Esophagus (tissue), 2 donors: Measurements from ENCODE around the gene RNH1. TPM values are rescaled to one million over a fixed set of nuclear protein-coding genes. Genes with fewer than 3 reads are reported as not detected.

Experiments used
- H3K27ac ChIP-seq, 2 donors: one replicate each; pipeline ENCODE4 v1.5.1; 2013; ENCODE audit warnings: low read depth in 2 of 2, mild to moderate bottlenecking in 2 of 2, inconsistent platforms in 1 of 2, low read length in 1 of 2, moderate library complexity in 1 of 2
- H3K27me3 ChIP-seq, 2 donors: one replicate each; pipeline ENCODE4 v1.6.1; 2013; ENCODE audit warnings: low read length in 2 of 2, control low read depth in 1 of 2, mild to moderate bottlenecking in 1 of 2; ENCODE audit not compliant: insufficient read depth in 2 of 2, control insufficient read depth in 1 of 2
- H3K36me3 ChIP-seq, 2 donors: one replicate each; pipeline ENCODE4 v1.6.1; 2013; ENCODE audit warnings: low read length in 1 of 2; ENCODE audit not compliant: control insufficient read depth in 2 of 2, insufficient read depth in 2 of 2
- H3K4me1 ChIP-seq, 2 donors: one replicate each; pipeline ENCODE4 v1.6.1; 2013; ENCODE audit warnings: low read length in 1 of 2; ENCODE audit not compliant: control insufficient read depth in 2 of 2, insufficient read depth in 2 of 2
- H3K4me3 ChIP-seq, 2 donors: one replicate each; pipeline ENCODE4 v1.5.1; 2013; ENCODE audit warnings: low read length in 2 of 2, mild to moderate bottlenecking in 2 of 2, low read depth in 1 of 2, moderate library complexity in 1 of 2
- H3K9me3 ChIP-seq, 2 donors: one replicate each; pipeline ENCODE4 v1.6.1; 2013; ENCODE audit warnings: mild to moderate bottlenecking in 2 of 2, low read depth in 1 of 2, low read length in 1 of 2, moderate library complexity in 1 of 2; ENCODE audit not compliant: control insufficient read depth in 2 of 2, insufficient read depth in 1 of 2
- WGBS, 2 donors: extraction: QIAGEN DNeasy Blood & Tissue Kit; methylation state at CpG; one replicate each; pipeline ENCODE4 v1.1.7; 2013; 5-methylcytosine and 5-hydroxymethylcytosine counted together
- polyA plus RNA-seq, 2 donors: library from polyadenylated mRNA; stranded (reverse); fragments of 200-250 nt; gene quantifications; one replicate each; pipeline ENCODE4 v1.2.3, GENCODE V29; 2013
- donor health status: healthy with polysubstance abuse.
- donor health status: Bipolar disorder and iron deficiency.

The RNH1 gene
- polyA plus RNA-seq, 2 donors: 106 to 219 TPM

GRCh38 chr11:532527-532985 is 25.5 kb upstream of the RNH1 start:
- H3K9me3 ChIP-seq: no peaks in the 10 kb centered on the region
- peaks cover 5 to 30% of the 10 kb centered on the region in 2 donors for H3K4me1 ChIP-seq
- H3K36me3 ChIP-seq: peaks cover 0 to 38% of the 10 kb centered on the region in 2 donors
- H3K4me3 ChIP-seq: no peak overlapping the region
- no peaks in the 10 kb centered on the region for H3K27me3 ChIP-seq
- WGBS, 2 donors: 77 to 88% methylated on average over 23 of the region's 23 CpGs
- no peak overlapping the region for H3K27ac ChIP-seq

- WGBS, 2 donors: 80 to 84% methylated on average over 18 of the region's 18 CpGs
- no peak overlapping the region for H3K27ac ChIP-seq
- no peak overlapping the region for H3K4me3 ChIP-seq
- H3K27me3 ChIP-seq: no peaks in the 10 kb centered on the region
- peaks cover 5 to 26% of the 10 kb centered on the region in 2 donors for H3K4me1 ChIP-seq
- no peaks in the 10 kb centered on the region for H3K9me3 ChIP-seq
- peaks cover 0 to 38% of the 10 kb centered on the region in 2 donors for H3K36me3 ChIP-seq
Measured at GRCh38 chr11:531919-532526, 25.0 kb upstream of the RNH1 start.

DNA sequence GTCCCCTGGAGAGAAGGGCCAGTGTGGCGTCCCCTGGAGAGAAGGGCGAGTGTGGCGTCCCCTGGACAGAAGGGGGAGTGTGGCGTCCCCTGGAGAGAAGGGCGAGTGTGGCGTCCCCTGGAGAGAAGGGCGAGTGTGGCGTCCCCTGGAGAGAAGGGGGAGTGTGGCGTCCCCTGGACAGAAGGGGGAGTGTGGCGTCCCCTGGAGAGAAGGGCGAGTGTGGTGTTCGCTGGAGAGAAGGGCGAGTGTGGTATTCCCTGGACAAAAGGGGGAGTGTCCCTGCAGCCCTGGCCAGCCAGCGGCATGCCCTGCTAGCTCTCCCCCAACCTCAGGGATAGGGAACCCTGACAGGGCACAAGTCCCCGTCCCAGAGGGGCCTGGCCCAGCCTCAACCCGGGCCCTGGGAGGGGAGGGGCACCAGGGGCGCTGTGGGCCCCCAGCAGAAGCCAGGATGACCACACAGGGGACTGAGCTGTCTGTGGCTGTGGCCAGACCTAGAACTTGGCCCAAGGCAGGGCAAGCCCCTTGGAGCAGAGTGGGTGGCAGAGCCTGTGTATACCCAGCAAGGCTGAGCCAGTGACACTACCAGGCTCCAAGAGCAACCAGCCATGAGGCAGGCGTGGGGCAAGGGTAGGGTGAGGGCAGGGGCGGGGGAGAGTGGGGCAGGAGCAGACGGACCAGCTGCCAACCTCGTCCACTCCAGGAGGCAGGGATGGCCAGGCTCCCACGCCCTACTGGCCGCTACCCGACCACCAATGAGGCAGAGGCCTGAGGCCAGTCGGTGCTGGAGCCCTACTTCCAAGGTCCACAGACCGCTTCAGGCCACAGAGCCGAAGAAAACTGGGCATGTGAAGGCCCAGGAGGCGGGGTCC is 24.2 kb upstream of the RNH1 start:
- H3K36me3 ChIP-seq: peaks cover 0 to 38% of the 10 kb centered on the region in 2 donors
- H3K9me3 ChIP-seq: no peaks in the 10 kb centered on the region
- no peak overlapping the region for H3K27ac ChIP-seq
- H3K27me3 ChIP-seq: no peaks in the 10 kb centered on the region
- peaks cover 5 to 23% of the 10 kb centered on the region in 2 donors for H3K4me1 ChIP-seq
- 88% methylated on average over 27 to 28 of the region's 28 CpGs for WGBS, 2 donors
- no peak overlapping the region for H3K4me3 ChIP-seq

DNA sequence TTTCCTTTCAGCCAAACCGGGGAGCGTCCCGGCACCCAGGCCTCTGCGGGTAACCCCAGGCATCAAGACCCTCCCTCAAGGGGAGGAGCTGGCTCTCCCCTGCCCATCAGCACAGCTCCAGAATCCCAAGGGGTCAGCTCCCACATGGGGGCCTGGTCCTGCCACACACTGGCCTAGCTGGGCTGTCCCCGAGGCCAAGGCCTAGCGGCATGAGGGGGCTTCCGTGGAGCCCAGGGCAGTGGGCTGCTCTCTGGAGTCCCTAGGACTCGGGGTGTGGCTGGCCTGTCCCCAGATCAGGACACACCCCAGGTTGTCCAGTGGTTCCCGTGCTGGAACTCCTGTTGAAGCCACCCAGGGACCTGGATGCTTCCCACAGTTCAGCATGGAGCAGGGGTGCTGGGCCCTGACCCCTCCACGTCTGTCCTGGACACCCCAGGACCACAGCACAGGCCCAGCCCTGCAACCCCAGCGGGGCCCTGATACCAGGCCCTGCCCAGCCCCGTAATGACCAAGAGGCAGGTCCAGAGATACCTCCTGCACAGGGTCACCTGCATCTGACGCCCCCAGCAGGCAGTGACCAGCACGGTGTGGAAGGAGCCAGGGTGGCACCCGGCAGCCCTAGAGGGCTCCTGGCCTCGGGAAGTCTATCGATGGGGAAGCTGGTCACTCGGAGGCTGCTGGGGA is 22.8 kb upstream of the RNH1 start:
- WGBS, 2 donors: 73% methylated on average over 18 of the region's 18 CpGs
- no peak overlapping the region for H3K27ac ChIP-seq
- H3K36me3 ChIP-seq: peaks cover 0 to 38% of the 10 kb centered on the region in 2 donors
- peaks cover 5 to 23% of the 10 kb centered on the region in 2 donors for H3K4me1 ChIP-seq
- H3K27me3 ChIP-seq: no peaks in the 10 kb centered on the region
- H3K4me3 ChIP-seq: no peak overlapping the region
- no peaks in the 10 kb centered on the region for H3K9me3 ChIP-seq

GRCh38 chr11:528815-529727 is 22.0 kb upstream of the RNH1 start:
- peaks cover 2 to 19% of the 10 kb centered on the region in 2 donors for H3K4me1 ChIP-seq
- no peak overlapping the region for H3K4me3 ChIP-seq
- 70 to 76% methylated on average over 29 of the region's 29 CpGs for WGBS, 2 donors
- H3K27me3 ChIP-seq: no peaks in the 10 kb centered on the region
- peaks cover 0 to 35% of the 10 kb centered on the region in 2 donors for H3K36me3 ChIP-seq
- no peaks in the 10 kb centered on the region for H3K9me3 ChIP-seq
- H3K27ac ChIP-seq: no peak overlapping the region

- H3K27me3 ChIP-seq: no peaks in the 10 kb centered on the region
- no peaks in the 10 kb centered on the region for H3K9me3 ChIP-seq
- WGBS, 2 donors: 81 to 87% methylated on average over 30 of the region's 30 CpGs
- no peak overlapping the region for H3K27ac ChIP-seq
- H3K4me1 ChIP-seq: peaks cover 0 to 12% of the 10 kb centered on the region in 2 donors
- peaks cover 0 to 27% of the 10 kb centered on the region in 2 donors for H3K36me3 ChIP-seq
- H3K4me3 ChIP-seq: no peak overlapping the region
Measured at GRCh38 chr11:528166-528814, 21.2 kb upstream of the RNH1 start.

- no peak overlapping the region for H3K27ac ChIP-seq
- no peaks in the 10 kb centered on the region for H3K9me3 ChIP-seq
- peaks cover 0 to 7% of the 10 kb centered on the region in 2 donors for H3K36me3 ChIP-seq
- H3K4me1 ChIP-seq: peaks cover 0 to 3% of the 10 kb centered on the region in 2 donors
- no peak overlapping the region for H3K4me3 ChIP-seq
- no peaks in the 10 kb centered on the region for H3K27me3 ChIP-seq
- WGBS, 2 donors: 78 to 84% methylated on average over 17 of the region's 17 CpGs
Measured at GRCh38 chr11:526192-526591, 19.1 kb upstream of the RNH1 start.

DNA sequence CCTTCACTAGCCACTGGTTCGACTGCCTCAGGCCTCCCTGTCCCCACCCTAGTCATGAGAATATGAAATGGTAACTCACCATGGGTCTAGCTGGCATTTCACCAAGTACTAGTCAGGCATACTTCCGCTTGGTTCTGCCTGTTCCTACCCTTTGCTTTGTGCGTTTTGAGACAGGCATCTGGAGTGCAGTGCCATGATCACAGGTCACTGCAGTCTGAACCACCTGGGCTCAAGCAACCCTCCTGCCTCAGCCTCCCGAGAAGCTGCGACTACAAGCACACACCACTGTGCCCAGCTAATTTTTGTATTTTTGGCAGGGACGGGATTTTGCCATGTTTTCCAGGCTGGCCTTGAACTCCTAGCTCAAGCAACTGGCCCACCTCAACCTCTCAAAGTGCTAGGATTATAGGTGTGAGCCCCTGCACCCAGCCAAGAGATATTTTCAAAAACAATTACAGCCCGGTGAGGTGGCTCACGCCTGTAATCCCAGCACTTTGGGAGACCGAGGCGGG is 14.2 kb upstream of the RNH1 start:
- H3K36me3 ChIP-seq: no peaks in the 10 kb centered on the region
- no peak overlapping the region for H3K27ac ChIP-seq
- H3K4me3 ChIP-seq: no peak overlapping the region
- no peaks in the 10 kb centered on the region for H3K9me3 ChIP-seq
- H3K4me1 ChIP-seq: no peaks in the 10 kb centered on the region
- H3K27me3 ChIP-seq: no peaks in the 10 kb centered on the region
- 86 to 90% methylated on average over 10 of the region's 10 CpGs for WGBS, 2 donors
